Neural crest cell (in vitro differentiated cells): Measurements from ENCODE around the gene DLX1. TPM values are rescaled to one million over a fixed set of nuclear protein-coding genes. Genes with fewer than 3 reads are reported as not detected.
A peak's percentile ranks its signal among the peaks of the same experiment; 100 is the strongest.

Source experiments
- DNase-seq: peaks from one replicate; pipeline ENCODE4 v3.0.0; 2021; ENCODE audit warnings: low read depth, mixed read lengths, low spot score
- H3K27ac Mint-ChIP-seq: one replicate; pipeline ENCODE4 v1.8.0; 2021; ENCODE audit warnings: mild to moderate bottlenecking, mixed read lengths; ENCODE audit not compliant: unreplicated experiment
- H3K27me3 Mint-ChIP-seq: 2 replicates; pipeline ENCODE4 v1.8.0; 2021; ENCODE audit warnings: low read depth, mild to moderate bottlenecking, mixed read lengths
- H3K36me3 Mint-ChIP-seq: 2 replicates; pipeline ENCODE4 v1.8.0; 2021; ENCODE audit warnings: low read depth, mild to moderate bottlenecking, mixed read lengths
- H3K4me1 Mint-ChIP-seq: 2 replicates; pipeline ENCODE4 v1.8.0; 2021; ENCODE audit warnings: mixed read lengths
- H3K4me3 Mint-ChIP-seq: one replicate; pipeline ENCODE4 v1.8.0; 2021; ENCODE audit warnings: mild to moderate bottlenecking, mixed read lengths
- H3K9me3 Mint-ChIP-seq: 2 replicates; pipeline ENCODE4 v1.8.0; 2021; ENCODE audit warnings: mixed read lengths
- CTCF ChIP-seq: fragments of 200-600 bp; sonication (generic); conservative IDR thresholded peaks from 2 replicates; pipeline ENCODE4 v1.5.0; 2021; ENCODE audit warnings: antibody characterized with exemption, mild to moderate bottlenecking
- total RNA-seq: library from RNA; stranded (reverse); gene quantifications from 2 replicates; pipeline ENCODE4 v1.2.1, GENCODE V29; 2021

Gene DLX1
- total RNA-seq, 1 donor from 2014 or later: 48.9 TPM

GRCh38 chr2:172093416-172094293, 8.3 kb downstream of the DLX1 start:
- DNase-seq: no peak
- peak overlapping the region; percentile 82 for H3K4me3 Mint-ChIP-seq

GRCh38 chr2:172094294-172095145, 9.2 kb downstream of the DLX1 start:
- TF ChIP-seq CTCF: no peak
- H3K27me3 Mint-ChIP-seq: peaks cover 94% of the 10 kb centered on the region
- peak; percentile 28 for DNase-seq
- H3K4me3 Mint-ChIP-seq: peak overlapping the region; percentile 89
- peaks cover 48% of the 10 kb centered on the region for H3K4me1 Mint-ChIP-seq
- no peaks in the 10 kb centered on the region for H3K9me3 Mint-ChIP-seq
- H3K36me3 Mint-ChIP-seq: peaks cover 4% of the 10 kb centered on the region
- H3K27ac Mint-ChIP-seq: no peak overlapping the region

More at GRCh38 chr2:172093416-172094293, 8.3 kb downstream of the DLX1 start:
- Mint-ChIP-seq H3K4me1 (peaks cover 51% of the 10 kb centered on the region), H3K9me3 (no peaks in the 10 kb centered on the region), H3K36me3 (peaks cover 4% of the 10 kb centered on the region), H3K27ac (no peak overlapping the region), H3K27me3 (peaks cover 96% of the 10 kb centered on the region)
- TF ChIP-seq CTCF: no peak

- DNase-seq: peak; percentile 40
- no peaks in the 10 kb centered on the region for H3K9me3 Mint-ChIP-seq
- H3K4me3 Mint-ChIP-seq: peak overlapping the region; percentile 89
- H3K27me3 Mint-ChIP-seq: peaks cover 94% of the 10 kb centered on the region
- peaks cover 4% of the 10 kb centered on the region for H3K36me3 Mint-ChIP-seq
- peak overlapping the region; percentile 68 for H3K27ac Mint-ChIP-seq
- peaks cover 45% of the 10 kb centered on the region for H3K4me1 Mint-ChIP-seq
- TF ChIP-seq CTCF: no peak
Observed at GRCh38 chr2:172095146-172095904, 10.0 kb downstream of the DLX1 start.

- H3K4me3 Mint-ChIP-seq: peak overlapping the region; percentile 89
- DNase-seq: peak; percentile 28
- peaks cover 4% of the 10 kb centered on the region for H3K36me3 Mint-ChIP-seq
- peaks cover 42% of the 10 kb centered on the region for H3K4me1 Mint-ChIP-seq
- peaks cover 94% of the 10 kb centered on the region for H3K27me3 Mint-ChIP-seq
- H3K9me3 Mint-ChIP-seq: no peaks in the 10 kb centered on the region
- peak; percentile 45 for TF ChIP-seq CTCF
- peak overlapping the region; percentile 68 for H3K27ac Mint-ChIP-seq
Observed at GRCh38 chr2:172095905-172096625, 10.8 kb downstream of the DLX1 start.
